ENCODE data around the gene POU2AF2.

POU2AF2 gene

DNA sequence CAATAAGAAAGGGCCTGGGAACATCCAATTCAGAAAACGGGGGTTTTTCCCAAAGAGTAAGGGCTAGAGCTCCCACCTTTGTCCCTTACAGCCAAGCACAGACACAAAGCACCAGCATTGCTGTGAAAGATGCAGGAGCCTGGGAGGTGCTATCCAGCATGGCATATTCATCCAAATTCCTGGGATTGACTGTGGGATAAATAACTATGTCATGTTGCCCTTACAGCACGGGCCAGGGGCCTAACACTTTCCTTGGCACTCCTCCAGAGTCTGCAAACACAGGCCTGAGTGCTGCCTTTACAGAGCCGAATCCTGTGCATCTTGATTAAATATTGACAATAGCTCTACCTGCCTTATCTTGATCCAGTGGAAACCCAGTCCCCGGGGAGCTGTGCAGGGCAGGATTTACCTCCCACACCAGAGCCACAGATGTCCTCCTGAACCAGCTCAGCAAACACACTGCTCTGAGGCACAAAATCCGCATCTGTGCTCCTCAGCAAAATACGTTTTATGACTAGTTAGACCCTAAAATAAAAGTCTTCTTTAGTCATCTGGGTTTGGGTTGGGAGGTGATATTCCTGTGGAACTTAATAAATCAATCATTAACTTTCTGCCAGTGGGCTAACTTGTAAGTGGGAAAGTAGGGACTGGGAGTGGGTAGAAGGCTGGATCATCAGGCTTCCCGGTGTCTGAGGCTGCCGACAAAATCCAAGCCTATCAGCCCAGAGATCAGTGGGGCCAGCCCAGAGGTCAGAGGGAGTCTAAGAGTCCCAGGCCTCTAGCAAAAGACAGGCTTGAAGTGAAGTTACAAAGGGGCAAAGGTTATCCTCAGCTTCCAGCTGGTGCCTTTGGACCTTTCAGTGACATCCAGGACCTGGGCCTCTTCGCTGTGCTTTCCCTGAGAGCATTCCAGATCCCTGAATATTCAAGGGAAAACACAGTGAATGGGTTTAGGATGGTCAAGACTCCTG, 89.3 kb downstream of the POU2AF2 start:
- no peak for DNase-seq

DNA sequence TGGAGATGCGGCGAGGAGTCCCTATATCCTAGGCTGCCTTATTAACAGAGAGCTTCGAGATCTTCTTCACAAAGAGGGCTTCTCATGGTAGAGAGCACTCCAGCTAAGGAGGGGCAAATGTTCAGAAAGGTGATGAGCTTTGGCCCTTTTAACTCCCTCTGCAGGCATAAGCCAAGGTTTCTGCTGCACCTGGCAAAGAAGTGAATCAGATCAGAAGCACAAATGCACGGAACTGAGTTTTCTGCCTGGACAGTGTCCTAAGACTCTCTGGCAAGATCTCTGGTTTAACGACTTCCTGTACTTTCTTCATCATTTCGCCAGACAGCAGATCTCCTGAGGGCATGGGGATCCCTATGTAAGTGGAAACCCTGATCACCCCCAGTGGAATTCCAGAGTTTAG, 90.0 kb downstream of the POU2AF2 start:
- DNase-seq: no peak

All from central memory CD4-positive, alpha-beta T cell (primary cell).